MCF 10A (cell line): Measurements from ENCODE around the gene FAM110D. TPM values are rescaled to one million over a fixed set of nuclear protein-coding genes. Genes with fewer than 3 reads are reported as not detected.

ENCODE experiments used
- BruUV-seq: library from RNA; stranded (reverse); fragments of 400-500 nt; replicated peaks from 2 replicates; lab custom pipeline; 2021; lab: Mats Ljungman, UMichigan
- CTCF ChIA-PET: fragments of 300-600 bp; sonication (Branson Sonifier 250); formaldehyde crosslinking; extraction: SDS; loops from one replicate; lab custom pipeline; 2021; ENCODE audit warnings: antibody characterized with exemption, inconsistent platforms; lab: Yijun Ruan, JAX
- POLR2A ChIA-PET: fragments of 300-600, 350-650 bp; sonication (Branson Sonifier 250); formaldehyde crosslinking; extraction: SDS; loops from one replicate; lab custom pipeline; 2020; ENCODE audit warnings: antibody characterized with exemption, inconsistent platforms; lab: Yijun Ruan, JAX
- DNase-seq: peaks from one replicate; pipeline ENCODE4 v3.0.0-alpha.2; 2018; ENCODE audit not compliant: unreplicated experiment
- H3K27ac Mint-ChIP-seq: one replicate; pipeline ENCODE4 v1.8.0; 2022; ENCODE audit warnings: mild to moderate bottlenecking, low read depth, mixed read lengths; ENCODE audit not compliant: unreplicated experiment
- H3K27me3 Mint-ChIP-seq: one replicate; pipeline ENCODE4 v1.8.0; 2022; ENCODE audit warnings: mixed read lengths; ENCODE audit not compliant: insufficient read depth, unreplicated experiment
- H3K36me3 Mint-ChIP-seq: one replicate; pipeline ENCODE4 v1.8.0; 2022; ENCODE audit warnings: mild to moderate bottlenecking, moderate library complexity, mixed read lengths; ENCODE audit not compliant: insufficient read depth, unreplicated experiment
- H3K4me1 Mint-ChIP-seq: one replicate; pipeline ENCODE4 v1.8.0; 2022; ENCODE audit warnings: mixed read lengths; ENCODE audit not compliant: insufficient read depth, unreplicated experiment
- H3K4me3 Mint-ChIP-seq: one replicate; pipeline ENCODE4 v1.8.0; 2022; ENCODE audit warnings: mild to moderate bottlenecking, moderate library complexity, mixed read lengths; ENCODE audit not compliant: unreplicated experiment
- H3K9me3 Mint-ChIP-seq: one replicate; pipeline ENCODE4 v1.8.0; 2022; ENCODE audit warnings: mixed read lengths; ENCODE audit not compliant: unreplicated experiment
- intact Hi-C: fragments of 100-400 bp; cut with micrococcal nuclease; formaldehyde crosslinking; loops from 2 replicates; pipeline ENCODE4 v1.14.1; 2022
- total RNA-seq: library from RNA; stranded (reverse); gene quantifications from 2 replicates; pipeline ENCODE4 v1.2.3, GENCODE V29; 2022
- TF ChIP-seq, protein P1 (sequence below): fragments of 200-600 bp; IDR thresholded peaks from one replicate; pipeline ENCODE4 v1.8.0; 2022; ENCODE audit warnings: antibody characterized with exemption, mild to moderate bottlenecking; ENCODE audit not compliant: unreplicated experiment

FAM110D gene
- total RNA-seq, 1 experiment from 2014 or later, result not detected

DNA sequence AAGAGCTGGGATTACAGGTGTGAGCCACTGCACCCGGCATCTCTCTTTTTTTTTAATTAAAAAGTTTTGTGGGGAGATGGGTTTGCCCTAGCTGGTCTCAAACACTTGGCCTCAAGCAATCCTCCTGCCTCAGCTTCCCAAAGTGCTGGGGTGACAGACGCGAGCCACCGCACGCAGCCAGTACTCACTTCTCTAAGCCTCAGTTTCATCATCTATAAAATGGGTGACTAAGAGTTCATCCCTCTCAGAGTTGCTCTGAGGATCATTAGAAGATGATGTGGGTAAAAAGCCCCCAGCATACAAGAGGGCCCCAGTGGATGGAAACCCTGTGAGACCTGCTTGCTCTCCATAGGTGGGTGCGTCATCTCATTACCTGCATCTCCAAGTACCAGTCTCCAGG is 29.0 kb downstream of the FAM110D start:
- intact Hi-C loops, result no loop called here
- POLR2A ChIA-PET, result interaction anchor here (0.7 kb wide), 1 partner anchor 185 kb away, joined by 3 read pairs; no protein-coding TSS in a partner anchor
- no TSS peak for BruUV-seq
- CTCF ChIA-PET, result interaction anchor here (0.6 kb wide), 1 partner anchor 18 kb away, joined by 3 read pairs; no protein-coding TSS in a partner anchor
- no peak overlapping the region for H3K27ac Mint-ChIP-seq
- no peak for DNase-seq
- peaks cover 68% of the 10 kb centered on the region for H3K36me3 Mint-ChIP-seq
- TF ChIP-seq, protein P1, sequence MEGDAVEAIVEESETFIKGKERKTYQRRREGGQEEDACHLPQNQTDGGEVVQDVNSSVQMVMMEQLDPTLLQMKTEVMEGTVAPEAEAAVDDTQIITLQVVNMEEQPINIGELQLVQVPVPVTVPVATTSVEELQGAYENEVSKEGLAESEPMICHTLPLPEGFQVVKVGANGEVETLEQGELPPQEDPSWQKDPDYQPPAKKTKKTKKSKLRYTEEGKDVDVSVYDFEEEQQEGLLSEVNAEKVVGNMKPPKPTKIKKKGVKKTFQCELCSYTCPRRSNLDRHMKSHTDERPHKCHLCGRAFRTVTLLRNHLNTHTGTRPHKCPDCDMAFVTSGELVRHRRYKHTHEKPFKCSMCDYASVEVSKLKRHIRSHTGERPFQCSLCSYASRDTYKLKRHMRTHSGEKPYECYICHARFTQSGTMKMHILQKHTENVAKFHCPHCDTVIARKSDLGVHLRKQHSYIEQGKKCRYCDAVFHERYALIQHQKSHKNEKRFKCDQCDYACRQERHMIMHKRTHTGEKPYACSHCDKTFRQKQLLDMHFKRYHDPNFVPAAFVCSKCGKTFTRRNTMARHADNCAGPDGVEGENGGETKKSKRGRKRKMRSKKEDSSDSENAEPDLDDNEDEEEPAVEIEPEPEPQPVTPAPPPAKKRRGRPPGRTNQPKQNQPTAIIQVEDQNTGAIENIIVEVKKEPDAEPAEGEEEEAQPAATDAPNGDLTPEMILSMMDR, result no peak
- H3K9me3 Mint-ChIP-seq, result no peaks in the 10 kb centered on the region
- H3K4me3 Mint-ChIP-seq, result no peak overlapping the region
- no peaks in the 10 kb centered on the region for H3K4me1 Mint-ChIP-seq
- no peaks in the 10 kb centered on the region for H3K27me3 Mint-ChIP-seq

DNA sequence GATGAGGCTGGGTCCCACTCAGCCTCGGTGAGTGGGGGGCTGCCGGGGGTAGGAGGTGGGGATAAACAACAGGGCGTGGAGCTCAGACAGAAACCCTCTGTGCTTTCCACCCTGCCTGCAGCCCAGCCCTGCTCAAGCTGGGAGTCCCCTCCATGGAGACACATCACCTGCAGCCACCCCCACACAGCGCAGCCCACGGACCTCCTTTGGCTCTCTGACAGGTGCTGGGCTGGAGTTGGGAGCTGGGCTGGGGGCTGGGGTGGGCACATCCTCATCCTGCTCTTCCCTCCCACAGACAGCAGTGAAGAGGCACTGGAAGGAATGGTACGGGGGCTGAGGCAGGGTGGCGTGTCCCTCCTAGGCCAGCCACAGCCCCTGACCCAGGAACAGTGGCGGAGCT is 29.6 kb downstream of the FAM110D start:
- ChIA-PET CTCF (interaction anchor here (1.1 kb wide), 1 partner anchor 16 kb away, joined by 3 read pairs; no protein-coding TSS in a partner anchor), POLR2A (no interaction called here)
- H3K9me3 Mint-ChIP-seq, result no peaks in the 10 kb centered on the region
- no peak for DNase-seq
- peaks cover 62% of the 10 kb centered on the region for H3K36me3 Mint-ChIP-seq
- TF ChIP-seq, protein P1, result no peak
- no peak overlapping the region for H3K4me3 Mint-ChIP-seq
- intact Hi-C loops, result no loop called here
- H3K4me1 Mint-ChIP-seq, result no peaks in the 10 kb centered on the region
- no peaks in the 10 kb centered on the region for H3K27me3 Mint-ChIP-seq
- no TSS peak for BruUV-seq
- no peak overlapping the region for H3K27ac Mint-ChIP-seq

DNA sequence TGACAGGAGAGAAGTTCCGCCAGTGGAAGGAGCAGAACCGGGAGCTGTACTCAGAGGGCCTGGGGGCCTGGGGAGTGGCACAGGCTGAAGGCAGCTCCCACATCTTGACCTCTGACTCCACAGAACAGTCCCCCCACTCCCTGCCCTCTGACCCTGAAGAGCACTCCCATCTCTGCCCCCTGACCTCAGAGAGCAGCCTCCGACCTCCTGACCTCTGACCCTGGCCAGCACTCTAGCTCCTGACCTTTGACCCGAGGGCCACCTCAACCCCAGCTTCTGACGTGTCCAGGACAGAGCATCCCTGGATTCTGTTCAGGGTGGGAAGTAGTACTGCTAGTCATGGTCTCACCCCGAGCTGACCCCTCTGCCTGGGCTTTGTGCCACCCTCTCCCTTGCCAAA is 30.5 kb downstream of the FAM110D start:
- Mint-ChIP-seq H3K36me3 (peaks cover 53% of the 10 kb centered on the region), H3K27ac (peak overlapping the region; percentile 63), H3K4me1 (no peaks in the 10 kb centered on the region), H3K27me3 (peaks cover 8% of the 10 kb centered on the region), H3K4me3 (no peak overlapping the region), H3K9me3 (no peaks in the 10 kb centered on the region)
- CTCF ChIA-PET, result interaction anchor here (0.5 to 1.1 kb wide), 2 partner anchors 15 to 202 kb away, joined by 3 read pairs; no protein-coding TSS in a partner anchor
- TF ChIP-seq, protein P1, result no peak
- intact Hi-C loops, result no loop called here
- no peak for DNase-seq
- POLR2A ChIA-PET, result no interaction called here
- BruUV-seq, result TSS peak; percentile 47

DNA sequence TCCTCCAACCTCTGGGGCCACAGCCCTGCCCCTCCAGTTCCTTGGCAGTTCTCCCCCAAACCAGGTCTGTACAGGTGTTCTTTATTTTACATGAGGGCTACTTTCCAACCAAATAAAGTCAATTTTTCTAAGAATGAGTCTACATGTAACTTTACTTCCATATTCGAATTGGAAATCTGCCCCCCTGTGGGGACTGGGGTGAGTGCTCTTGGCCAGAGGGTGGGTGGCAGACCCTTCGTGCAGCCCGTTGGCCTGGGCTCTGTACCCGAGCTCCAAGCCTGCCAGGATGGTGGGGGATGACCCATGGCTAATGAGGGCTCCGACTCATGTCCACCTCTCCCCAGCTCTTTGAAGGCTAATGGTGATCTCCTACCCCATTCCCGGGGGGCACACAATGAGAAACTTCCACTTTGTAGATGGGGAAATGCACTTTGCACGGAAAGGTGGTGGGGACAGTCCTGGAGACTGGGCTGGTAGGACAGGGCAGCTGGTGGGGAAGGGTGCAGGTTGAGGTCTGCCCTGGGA is 30.9 kb downstream of the FAM110D start:
- intact Hi-C loops, result no loop called here
- TF ChIP-seq, protein P1, result no peak
- no peak for DNase-seq
- BruUV-seq, result no TSS peak
- peaks cover 8% of the 10 kb centered on the region for H3K27me3 Mint-ChIP-seq
- peaks cover 50% of the 10 kb centered on the region for H3K36me3 Mint-ChIP-seq
- no peaks in the 10 kb centered on the region for H3K9me3 Mint-ChIP-seq
- H3K27ac Mint-ChIP-seq, result peak overlapping the region; percentile 63
- no peak overlapping the region for H3K4me3 Mint-ChIP-seq
- CTCF ChIA-PET, result interaction anchor here (0.9 kb wide), 1 partner anchor 201 kb away, joined by 3 read pairs; no protein-coding TSS in a partner anchor
- no peaks in the 10 kb centered on the region for H3K4me1 Mint-ChIP-seq
- POLR2A ChIA-PET, result no interaction called here
